Activated naive CD8-positive, alpha-beta T cell (primary cell): ENCODE data around the gene MT4.

ENCODE experiments used
- H3K27ac Mint-ChIP-seq: one replicate; pipeline ENCODE4 v1.8.0; 2021; ENCODE audit warnings: mixed read lengths
- H3K27me3 Mint-ChIP-seq: one replicate; pipeline ENCODE4 v1.8.0; 2021; ENCODE audit warnings: mixed read lengths
- H3K36me3 Mint-ChIP-seq: one replicate; pipeline ENCODE4 v1.8.0; 2021; ENCODE audit warnings: mixed read lengths
- H3K4me1 Mint-ChIP-seq: one replicate; pipeline ENCODE4 v1.8.0; 2021; ENCODE audit warnings: low read depth, mixed read lengths
- H3K4me3 Mint-ChIP-seq: one replicate; pipeline ENCODE4 v1.8.0; 2021; ENCODE audit warnings: mild to moderate bottlenecking, mixed read lengths
- H3K9me3 Mint-ChIP-seq: one replicate; pipeline ENCODE4 v1.8.0; 2021; ENCODE audit warnings: low read depth, mixed read lengths

The MT4 gene

DNA sequence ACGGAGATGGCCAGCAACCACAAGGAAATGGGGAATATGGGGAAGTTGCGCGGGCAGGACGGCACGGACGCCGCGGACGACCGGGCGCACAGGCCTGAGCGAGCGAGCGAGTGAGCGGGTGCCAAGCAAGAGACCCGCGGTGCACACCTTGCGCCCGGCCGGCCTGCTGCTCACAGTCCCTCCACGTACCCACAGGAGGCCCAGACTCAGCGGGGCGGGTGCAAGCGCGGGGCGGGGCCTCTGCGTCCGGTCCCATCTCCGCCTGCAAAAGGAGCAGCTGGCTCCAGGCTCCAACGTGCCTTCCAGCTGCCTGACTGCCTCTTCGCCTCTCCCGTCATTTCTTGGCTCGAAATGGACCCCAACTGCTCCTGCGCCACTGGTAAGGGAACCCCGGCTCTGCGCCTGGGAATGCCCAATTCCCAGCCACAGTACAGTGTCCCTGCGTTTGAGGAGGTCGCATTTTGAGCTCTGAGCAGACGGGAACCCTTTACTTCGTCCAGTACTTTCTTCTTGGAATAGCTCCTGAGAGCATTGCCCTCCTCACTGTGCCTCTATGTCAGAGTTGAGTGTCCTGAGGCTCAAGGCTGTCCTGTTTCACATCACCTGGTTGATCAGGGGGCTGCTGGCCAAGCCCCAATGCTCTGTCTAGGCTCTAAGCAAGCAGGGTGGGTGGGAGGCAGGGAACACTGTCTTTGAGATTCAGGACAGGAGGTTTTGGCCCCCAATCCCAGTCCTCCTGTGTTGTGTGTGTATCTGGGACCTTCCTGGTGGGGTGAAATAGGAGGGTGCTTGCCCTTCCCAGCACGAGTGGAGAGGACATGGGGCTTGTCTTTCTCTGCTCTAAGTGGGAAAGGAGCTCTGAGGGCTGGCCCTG is 52.6 kb downstream of the MT4 start:
- Mint-ChIP-seq H3K9me3 (no peaks in the 10 kb centered on the region), H3K36me3 (no peaks in the 10 kb centered on the region), H3K4me1 (peaks cover 36% of the 10 kb centered on the region), H3K27me3 (no peaks in the 10 kb centered on the region), H3K4me3 (peak overlapping the region; percentile 81), H3K27ac (no peak overlapping the region)

DNA sequence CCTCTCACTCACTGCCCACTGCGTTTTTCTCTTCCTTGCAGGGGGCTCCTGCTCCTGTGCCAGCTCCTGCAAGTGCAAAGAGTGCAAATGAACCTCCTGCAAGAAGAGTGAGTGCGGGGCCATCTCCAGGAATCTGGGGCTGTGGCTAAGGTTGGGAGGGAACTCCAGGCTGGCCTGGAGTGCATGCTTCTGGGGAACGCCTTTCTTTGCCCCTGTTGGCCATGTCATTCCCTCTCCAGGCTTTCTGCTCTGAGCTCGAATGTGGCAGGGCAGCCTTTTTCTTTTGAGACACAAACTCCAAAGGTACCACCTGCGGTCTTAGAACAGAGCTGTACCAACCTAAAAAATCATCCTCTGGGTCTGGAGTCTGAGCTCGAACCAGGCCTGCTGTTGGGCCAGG is 53.3 kb downstream of the MT4 start:
- peaks cover 32% of the 10 kb centered on the region for H3K4me1 Mint-ChIP-seq
- H3K9me3 Mint-ChIP-seq: no peaks in the 10 kb centered on the region
- H3K4me3 Mint-ChIP-seq: peak overlapping the region; percentile 81
- no peaks in the 10 kb centered on the region for H3K36me3 Mint-ChIP-seq
- no peaks in the 10 kb centered on the region for H3K27me3 Mint-ChIP-seq
- no peak overlapping the region for H3K27ac Mint-ChIP-seq
